Bronchial epithelial cell (primary cell): ENCODE results near the gene BIN2. TPM values are rescaled to one million over a fixed set of nuclear protein-coding genes. Genes with fewer than 3 reads are reported as not detected.
A peak's percentile ranks its signal among the peaks of the same experiment; 100 is the strongest.
"Not testable (repeated sequence)": the region's sequence is repeated elsewhere in the genome, so short reads cannot be mapped to it uniquely, and the experiment has no call there.

Experiments
- DNase-seq: peaks from one replicate; pipeline ENCODE4 v3.0.0-alpha.2; 2010; ENCODE audit warnings: low read depth
- FAIRE-seq: peaks from 2 replicates; lab custom pipeline; 2011; peaks lifted over from hg19 to GRCh38; lab: Jason Lieb, UNC
- H3K27me3 ChIP-seq: 2 replicates; pipeline ENCODE4 v1.5.1; 2011; ENCODE audit warnings: low read length; ENCODE audit not compliant: control insufficient read depth, insufficient read depth
- H3K36me3 ChIP-seq: 2 replicates; pipeline ENCODE4 v1.5.1; 2011; ENCODE audit warnings: low read length; ENCODE audit not compliant: control insufficient read depth, insufficient read depth
- H3K4me3 ChIP-seq: 2 replicates; pipeline ENCODE4 v1.5.1; 2011; ENCODE audit warnings: mild to moderate bottlenecking, low read depth, low read length, control low read depth
- total RNA-seq: library from RNA; depleted of rRNA; stranded (reverse); fragments of >200 nt; gene quantifications from 2 replicates; pipeline ENCODE4 v1.2.1, GENCODE V29; 2014
- TF ChIP-seq, protein P1 (sequence below): IDR thresholded peaks from 2 replicates; pipeline ENCODE4 v1.5.1; 2011; ENCODE audit warnings: mild to moderate bottlenecking, moderate library complexity, low read length, control low read depth, inconsistent platforms; ENCODE audit not compliant: insufficient read depth, severe bottlenecking

Gene BIN2
- total RNA-seq, 1 donor from 2014 or later, result not detected

DNA sequence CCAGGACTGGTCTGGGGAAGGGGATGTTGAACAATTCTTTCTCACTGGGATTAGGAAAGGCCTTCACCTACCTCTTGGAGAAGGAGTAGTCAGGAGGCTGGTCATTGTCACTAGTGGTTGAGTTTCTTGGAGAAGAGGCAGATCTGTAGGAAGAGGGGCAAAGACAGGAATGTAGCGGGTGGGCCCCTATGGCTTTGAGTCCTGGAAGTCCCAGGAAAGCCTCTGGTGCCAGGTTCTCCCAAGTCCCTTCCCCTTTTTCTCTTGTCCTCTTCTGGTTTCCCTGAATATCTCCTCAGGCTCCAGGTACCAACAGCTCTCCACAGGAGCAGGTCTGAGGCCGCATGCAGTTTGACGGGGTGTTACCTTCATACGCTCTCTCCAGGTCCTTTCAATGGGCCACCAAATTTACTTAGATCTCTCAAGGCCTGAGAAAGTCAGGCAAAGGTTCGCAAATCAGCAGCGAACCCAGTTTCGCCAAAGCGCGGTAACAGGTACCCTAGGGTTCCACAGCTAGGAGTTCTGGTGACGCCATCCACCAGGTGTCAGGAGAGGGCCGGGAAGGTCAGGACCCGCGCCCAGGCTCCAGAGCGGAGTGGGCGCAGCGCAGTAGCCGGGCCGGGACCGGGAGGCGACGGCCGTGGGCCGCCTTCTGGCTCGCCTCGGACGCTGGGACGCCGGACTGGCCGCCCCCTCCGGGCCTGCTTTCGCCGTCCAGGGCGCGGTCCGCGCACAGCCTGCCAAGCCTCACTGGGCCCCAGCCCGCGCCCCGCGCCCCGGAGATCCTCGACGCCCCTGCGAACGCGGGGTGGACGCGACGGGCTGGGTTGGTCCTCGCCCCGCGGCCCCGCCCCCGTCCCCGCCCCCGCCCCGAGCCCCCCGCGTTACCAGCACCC lies 54.6 kb downstream of the BIN2 start:
- TF ChIP-seq, protein P1, sequence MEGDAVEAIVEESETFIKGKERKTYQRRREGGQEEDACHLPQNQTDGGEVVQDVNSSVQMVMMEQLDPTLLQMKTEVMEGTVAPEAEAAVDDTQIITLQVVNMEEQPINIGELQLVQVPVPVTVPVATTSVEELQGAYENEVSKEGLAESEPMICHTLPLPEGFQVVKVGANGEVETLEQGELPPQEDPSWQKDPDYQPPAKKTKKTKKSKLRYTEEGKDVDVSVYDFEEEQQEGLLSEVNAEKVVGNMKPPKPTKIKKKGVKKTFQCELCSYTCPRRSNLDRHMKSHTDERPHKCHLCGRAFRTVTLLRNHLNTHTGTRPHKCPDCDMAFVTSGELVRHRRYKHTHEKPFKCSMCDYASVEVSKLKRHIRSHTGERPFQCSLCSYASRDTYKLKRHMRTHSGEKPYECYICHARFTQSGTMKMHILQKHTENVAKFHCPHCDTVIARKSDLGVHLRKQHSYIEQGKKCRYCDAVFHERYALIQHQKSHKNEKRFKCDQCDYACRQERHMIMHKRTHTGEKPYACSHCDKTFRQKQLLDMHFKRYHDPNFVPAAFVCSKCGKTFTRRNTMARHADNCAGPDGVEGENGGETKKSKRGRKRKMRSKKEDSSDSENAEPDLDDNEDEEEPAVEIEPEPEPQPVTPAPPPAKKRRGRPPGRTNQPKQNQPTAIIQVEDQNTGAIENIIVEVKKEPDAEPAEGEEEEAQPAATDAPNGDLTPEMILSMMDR, result peak; percentile 69
- FAIRE-seq (no peak), DNase-seq (peak; percentile 38)
- Histone ChIP-seq H3K36me3 (no peaks in the 10 kb centered on the region), H3K27me3 (no peaks in the 10 kb centered on the region), H3K4me3 (peak overlapping the region; percentile 72)

DNA sequence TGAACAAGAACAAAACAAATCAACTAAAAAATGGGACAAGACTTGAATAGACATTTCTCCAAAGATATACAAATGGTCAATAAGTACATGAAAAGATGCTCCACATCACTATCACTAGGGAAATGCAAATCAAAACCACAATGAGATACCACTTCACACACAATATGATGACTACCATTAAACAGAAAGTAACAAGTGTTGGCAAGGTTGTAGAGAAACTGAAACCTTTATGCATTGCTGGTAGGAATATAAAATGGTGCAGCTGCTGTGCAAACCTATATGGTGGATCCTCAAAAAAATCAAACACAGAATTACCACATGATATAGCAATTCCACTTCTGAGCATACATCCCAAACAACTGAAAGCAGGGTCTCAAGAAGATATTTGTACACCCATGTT lies 59.0 kb downstream of the BIN2 start:
- Histone ChIP-seq H3K27me3 (no peaks in the 10 kb centered on the region), H3K36me3 (peaks cover 1% of the 10 kb centered on the region), H3K4me3 (no peak overlapping the region)
- no peak for DNase-seq
- no peak for FAIRE-seq
- TF ChIP-seq, protein P1, result no peak

DNA sequence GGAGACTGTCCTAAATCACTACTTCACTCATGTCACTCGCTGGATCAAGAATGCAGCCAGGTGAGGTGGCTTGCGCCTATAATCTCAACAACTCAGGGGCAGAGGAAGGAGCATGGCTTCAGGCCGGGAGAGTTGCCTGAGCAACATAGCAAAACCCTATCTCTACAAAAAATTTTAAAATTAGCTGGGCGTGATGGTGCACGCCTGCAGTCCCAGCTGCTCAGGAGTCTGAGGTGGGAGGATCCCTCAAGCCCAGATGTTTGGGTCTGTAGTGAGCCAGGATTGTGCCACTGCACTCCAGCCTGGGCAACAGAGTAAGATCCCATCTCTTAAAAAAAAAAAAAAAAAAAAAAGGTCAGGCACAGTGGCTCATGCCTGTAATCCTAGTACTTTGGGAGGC lies 59.7 kb downstream of the BIN2 start:
- H3K36me3 ChIP-seq, result peaks cover 1% of the 10 kb centered on the region
- TF ChIP-seq, protein P1, result no peak
- FAIRE-seq (no peak), DNase-seq (no peak)
- no peak overlapping the region for H3K4me3 ChIP-seq
- H3K27me3 ChIP-seq, result no peaks in the 10 kb centered on the region

DNA sequence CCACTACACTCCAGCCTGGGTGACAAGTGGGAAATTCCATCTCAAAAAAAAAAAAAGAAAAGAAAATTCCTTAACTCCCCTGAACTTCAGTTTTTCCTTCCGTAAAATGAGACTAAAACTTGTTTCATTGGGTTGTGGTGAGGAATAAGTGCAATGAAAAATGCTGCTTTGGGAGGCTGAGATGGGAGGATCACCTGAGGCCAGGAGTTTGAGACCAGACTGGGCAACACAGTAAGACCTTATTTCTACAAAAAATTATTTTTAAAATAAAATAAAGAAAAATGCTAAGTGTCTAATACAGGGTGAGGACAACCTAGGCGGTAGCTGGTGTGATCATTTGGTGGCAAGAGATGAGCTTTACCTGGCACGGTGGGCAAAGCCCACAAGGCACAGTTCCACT lies 60.6 kb downstream of the BIN2 start:
- TF ChIP-seq, protein P1, result no peak
- H3K27me3 ChIP-seq, result no peaks in the 10 kb centered on the region
- DNase-seq (no peak), FAIRE-seq (no peak)
- peaks cover 1% of the 10 kb centered on the region for H3K36me3 ChIP-seq
- H3K4me3 ChIP-seq, result no peak overlapping the region

DNA sequence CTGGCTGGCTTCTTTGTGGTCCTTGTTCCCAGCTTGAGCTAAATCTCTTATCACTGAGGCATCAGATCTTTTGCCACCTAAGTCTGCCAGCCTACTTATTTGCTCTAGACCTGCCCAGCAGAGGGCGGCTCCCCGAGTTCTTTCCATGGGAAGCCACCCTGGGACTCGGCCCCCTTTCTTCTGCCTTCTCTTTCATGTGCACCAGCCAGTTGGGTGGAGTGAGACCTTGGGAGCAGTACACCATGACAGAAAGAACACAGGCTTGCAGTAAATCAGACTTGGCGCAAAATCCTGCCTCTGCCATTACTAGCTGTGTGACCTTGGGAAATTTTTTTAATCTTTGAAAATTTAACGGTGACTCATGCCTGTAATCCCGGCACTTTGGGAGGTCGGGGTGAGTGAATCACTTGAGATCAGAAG lies 61.2 kb downstream of the BIN2 start:
- FAIRE-seq, result no peak
- peaks cover 1% of the 10 kb centered on the region for H3K36me3 ChIP-seq

DNA sequence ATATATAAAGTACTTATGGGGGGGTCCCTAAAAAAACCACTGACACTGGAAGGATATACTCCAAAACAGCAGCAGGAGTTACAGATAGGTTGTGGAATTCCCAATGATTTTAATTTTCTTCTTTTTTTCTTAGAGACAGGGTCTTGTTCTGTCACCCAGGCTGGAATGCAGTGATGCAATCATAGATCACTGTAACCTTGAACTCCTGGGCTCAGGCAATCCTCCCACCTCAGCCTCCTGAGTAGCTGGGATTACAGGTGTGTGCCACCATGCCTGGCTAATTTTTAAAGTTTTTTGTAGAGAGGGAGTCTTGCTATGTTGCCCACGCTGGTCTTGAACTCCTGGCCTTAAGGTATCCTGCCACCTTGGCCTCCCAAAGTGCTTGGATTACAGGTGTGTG lies 64.4 kb downstream of the BIN2 start:
- FAIRE-seq, H3K27me3 ChIP-seq, H3K36me3 ChIP-seq, DNase-seq, H3K4me3 ChIP-seq: not testable (repeated sequence)

More for the DNA sequence above, 61.2 kb downstream of the BIN2 start:
- peak; percentile 29 for DNase-seq
- Histone ChIP-seq H3K27me3 (no peaks in the 10 kb centered on the region), H3K4me3 (no peak overlapping the region)
- TF ChIP-seq, protein P1, result peak; percentile 44
